Measurements from ENCODE around the gene ABCA4.

Gene ABCA4

GRCh38 chr1:94101613-94102525, 19.1 kb downstream of the ABCA4 start:
- no peak for DNase-seq

- no peak for DNase-seq
Observed at GRCh38 chr1:94100785-94101612, 19.9 kb downstream of the ABCA4 start.

GRCh38 chr1:94100129-94100784, 20.7 kb downstream of the ABCA4 start:
- no peak for DNase-seq

GRCh38 chr1:94099303-94099702, 21.6 kb downstream of the ABCA4 start:
- no peak for DNase-seq

GRCh38 chr1:94098585-94099111, 22.3 kb downstream of the ABCA4 start:
- DNase-seq = no peak

- no peak for DNase-seq
Observed at GRCh38 chr1:94096797-94097549, 24.0 kb downstream of the ABCA4 start.

GRCh38 chr1:94095744-94096469, 25.0 kb downstream of the ABCA4 start:
- no peak for DNase-seq

GRCh38 chr1:94095112-94095637, 25.8 kb downstream of the ABCA4 start:
- no peak for DNase-seq

- peak; percentile 38 for DNase-seq
Observed at GRCh38 chr1:94094469-94095111, 26.4 kb downstream of the ABCA4 start.

GRCh38 chr1:94093996-94094395, 27.0 kb downstream of the ABCA4 start:
- DNase-seq = peak; percentile 29

- no peak for DNase-seq
Observed at GRCh38 chr1:94093396-94093795, 27.6 kb downstream of the ABCA4 start.

- DNase-seq = no peak
Observed at GRCh38 chr1:94092210-94092613, 28.7 kb downstream of the ABCA4 start.

- no peak for DNase-seq
Observed at GRCh38 chr1:94090761-94091160, 30.2 kb downstream of the ABCA4 start.

GRCh38 chr1:94087193-94087592, 33.8 kb downstream of the ABCA4 start:
- DNase-seq = no peak

GRCh38 chr1:94084547-94084946, 36.4 kb downstream of the ABCA4 start:
- DNase-seq = no peak

GRCh38 chr1:94084085-94084484, 36.9 kb downstream of the ABCA4 start:
- no peak for DNase-seq

GRCh38 chr1:94083681-94084080, 37.3 kb downstream of the ABCA4 start:
- DNase-seq = no peak

- peak; percentile 27 for DNase-seq
Observed at GRCh38 chr1:94081566-94082344, 39.2 kb downstream of the ABCA4 start.

- DNase-seq = no peak
Observed at GRCh38 chr1:94079989-94080388, 41.0 kb downstream of the ABCA4 start.
